Testis (tissue), 2 donors: ENCODE results near the gene TSR1.

Source experiments
- CTCF ChIP-seq, 3 experiments: fragments of 450-650 bp in 2 of 3; fragments of 200-600 bp in 1 of 3; sonication (generic) in 1 of 3; IDR thresholded peaks; one replicate each; pipeline ENCODE4 v1.5.1; 2016 to 2019; ENCODE audit warnings: antibody characterized with exemption in 3 of 3, mild to moderate bottlenecking in 2 of 3, moderate library complexity in 1 of 3
- POLR2A ChIP-seq: fragments of 450-650 bp; IDR thresholded peaks from one replicate; pipeline ENCODE4 v1.6.1; 2017; ENCODE audit warnings: antibody characterized with exemption, mild to moderate bottlenecking, moderate library complexity

- TF ChIP-seq CTCF (IDR thresholded peaks at IDR 0.05) (no peak), POLR2A (no peak)
Measured at GRCh38 chr17:2380950-2381649, 44.8 kb upstream of the TSR1 start.
